HepG2 (cell line): Measurements from ENCODE around the gene NEDD4L. TPM values are rescaled to one million over a fixed set of nuclear protein-coding genes. Genes with fewer than 3 reads are reported as not detected.
A peak's percentile ranks its signal among the peaks of the same experiment; 100 is the strongest.

Source experiments
- ARID2 ChIP-seq: sonication (generic); formaldehyde crosslinking; IDR thresholded peaks from 2 replicates; pipeline ENCODE4 v1.8.1; 2022; ENCODE audit warnings: mild to moderate bottlenecking, missing genetic modification reagents, borderline replicate concordance
- FOSL2 ChIP-seq: sonication (generic); formaldehyde crosslinking; IDR thresholded peaks from 2 replicates; pipeline ENCODE4 v1.4.0; 2020; ENCODE audit warnings: missing genetic modification reagents
- HOXA7 ChIP-seq: sonication (generic); formaldehyde crosslinking; IDR thresholded peaks from 2 replicates; pipeline ENCODE4 v1.8.1; 2022; ENCODE audit warnings: mild to moderate bottlenecking, missing genetic modification reagents, moderate library complexity
- KMT2A ChIP-seq: sonication (generic); formaldehyde crosslinking; IDR thresholded peaks from 2 replicates; pipeline ENCODE4 v1.4.0; 2020; ENCODE audit warnings: missing genetic modification reagents
- NR2C2 ChIP-seq: sonication (generic); formaldehyde crosslinking; IDR thresholded peaks from 2 replicates; pipeline ENCODE4 v1.4.0; 2020; ENCODE audit warnings: missing genetic modification reagents, mild to moderate bottlenecking, moderate library complexity, borderline replicate concordance
- SMC3 ChIP-seq: IDR thresholded peaks from 2 replicates; pipeline ENCODE4 v1.6.1; 2011; ENCODE audit warnings: low read length, improper control_type of control experiment
- SOX5 ChIP-seq: IDR thresholded peaks from 2 replicates; pipeline ENCODE4 v1.6.1; 2016; ENCODE audit warnings: borderline replicate concordance
- ZIK1 ChIP-seq: sonication (generic); formaldehyde crosslinking; IDR thresholded peaks from 2 replicates; pipeline ENCODE4 v1.5.0; 2020; ENCODE audit warnings: mild to moderate bottlenecking, low read depth, missing genetic modification reagents, borderline replicate concordance
- ZNF274 ChIP-seq: sonication (generic); formaldehyde crosslinking; IDR thresholded peaks from 2 replicates; pipeline ENCODE4 v1.5.1; 2020; ENCODE audit warnings: mild to moderate bottlenecking, missing genetic modification reagents
- ZNF572 ChIP-seq: sonication (generic); formaldehyde crosslinking; IDR thresholded peaks from 2 replicates; pipeline ENCODE4 v1.5.1; 2020; ENCODE audit warnings: mild to moderate bottlenecking, missing genetic modification reagents
- ZNF674 ChIP-seq: sonication (generic); formaldehyde crosslinking; IDR thresholded peaks from 2 replicates; pipeline ENCODE4 v1.5.0; 2020; ENCODE audit warnings: low read depth, mild to moderate bottlenecking, missing genetic modification reagents
- ZNF737 ChIP-seq: sonication (generic); formaldehyde crosslinking; IDR thresholded peaks from 2 replicates; pipeline ENCODE4 v1.5.0; 2020; ENCODE audit warnings: missing genetic modification reagents, mild to moderate bottlenecking, borderline replicate concordance
- ZNF772 ChIP-seq: sonication (generic); formaldehyde crosslinking; IDR thresholded peaks from 2 replicates; pipeline ENCODE4 v1.5.0; 2020; ENCODE audit warnings: mild to moderate bottlenecking, missing genetic modification reagents
- ZNF773 ChIP-seq: sonication (generic); formaldehyde crosslinking; IDR thresholded peaks from 2 replicates; pipeline ENCODE4 v1.4.0; 2020; ENCODE audit warnings: missing genetic modification reagents, borderline replicate concordance
- polyA plus RNA-seq, 8 experiments: library from polyadenylated mRNA; depleted of rRNA in 3 of 8; stranded (reverse) in 7 of 8; unstranded in 1 of 8; fragments of >200 nt; fragmentation: Illumina TruSeq in 4 of 8; extraction: Trizol in 4 of 8; gene quantifications; 2 replicates each; pipeline versions ENCODE4 v1.2.1 to v1.2.3, GENCODE V29; 2011 to 2016; ENCODE audit warnings: low read depth in 4 of 8, missing spikeins in 1 of 8, mixed read lengths in 1 of 8; ENCODE audit not compliant: insufficient read depth in 1 of 8
- total RNA-seq, 5 experiments: library from RNA; depleted of rRNA; stranded (reverse); fragments of >200 nt; fragmentation: Illumina TruSeq; extraction: Trizol; gene quantifications; 2 replicates each; pipeline ENCODE4 v1.2.3, GENCODE V29; 2016; ENCODE audit warnings: low read depth in 1 of 5
- TF ChIP-seq, protein P1 (sequence below): sonication (generic); formaldehyde crosslinking; IDR thresholded peaks from 2 replicates; pipeline ENCODE4 v1.5.0; 2020; ENCODE audit warnings: mild to moderate bottlenecking, missing genetic modification reagents, borderline replicate concordance
- TF ChIP-seq, protein P2 (sequence below): sonication (generic); formaldehyde crosslinking; IDR thresholded peaks from 2 replicates; pipeline ENCODE4 v1.4.0; 2020; ENCODE audit warnings: missing genetic modification reagents, low read depth, mild to moderate bottlenecking, borderline replicate concordance
- TF ChIP-seq, protein P3 (sequence below): sonication (generic); formaldehyde crosslinking; IDR thresholded peaks from 2 replicates; pipeline ENCODE4 v1.4.0; 2020; ENCODE audit warnings: missing genetic modification reagents, borderline replicate concordance
- TF ChIP-seq, protein P4 (sequence below): sonication (generic); formaldehyde crosslinking; IDR thresholded peaks from 2 replicates; pipeline ENCODE4 v1.9.0; 2022; ENCODE audit warnings: missing genetic modification reagents, mild to moderate bottlenecking, borderline replicate concordance

Gene NEDD4L
- total and polyA plus RNA-seq, 2 of the 13 experiments (the other 11 are each of a cell fraction or from before 2014, with no cell fraction given): 168 to 390 TPM

DNA sequence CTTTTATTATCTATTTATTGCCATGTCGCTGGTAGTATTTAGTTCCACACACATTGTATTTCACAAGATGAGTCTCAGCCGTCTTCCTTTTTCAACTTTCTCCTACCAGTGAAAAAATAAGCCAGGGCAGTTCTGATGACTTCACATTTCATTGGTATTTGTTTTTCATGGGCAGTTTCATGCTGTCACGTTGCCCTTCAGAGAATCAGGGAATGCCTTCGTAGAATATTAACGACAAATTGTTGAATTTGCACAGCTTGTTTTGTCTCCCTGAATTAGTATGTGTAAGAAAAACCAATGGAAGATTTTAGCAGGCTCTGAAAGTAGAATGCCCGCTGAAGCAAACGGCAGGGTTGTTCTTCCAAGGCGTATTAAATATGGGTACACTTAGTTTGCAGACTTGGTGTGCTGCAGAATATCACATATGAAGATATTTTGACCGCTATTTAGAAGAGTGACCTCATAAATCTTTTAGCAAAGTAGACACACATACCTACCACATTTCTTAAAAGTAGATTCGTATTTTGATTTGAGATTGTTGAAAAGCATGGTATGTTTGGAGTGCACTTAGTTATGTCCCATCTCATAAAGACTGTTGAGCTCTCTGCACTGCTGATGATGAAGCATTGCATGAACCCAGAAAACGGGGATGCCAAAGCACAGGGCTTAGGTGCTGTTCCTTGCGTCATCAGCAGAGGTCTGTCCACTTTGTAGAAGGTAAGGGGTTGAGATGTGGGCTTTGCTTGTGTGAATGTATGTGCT is 2.9 kb downstream of the NEDD4L start (continued):
- TF ChIP-seq ZNF674 (no peak), ZNF772 (CRISPR knock-in tag) (no peak), HOXA7 (CRISPR knock-in tag) (no peak), SOX5 (CRISPR knock-in tag) (no peak), ZNF572 (no peak), ZNF737 (CRISPR knock-in tag) (no peak), NR2C2 (0 out of 2 replicates have a peak, but pooled peaks have one; percentile 8), ZNF274 (no peak), ZIK1 (CRISPR knock-in tag) (no peak), FOSL2 (CRISPR knock-in tag) (peak; percentile 13; the same call in 1 of the 2 replicates), SMC3 (0 out of 2 replicates have a peak, but pooled peaks have one; percentile 7), ZNF773 (CRISPR knock-in tag) (no peak), KMT2A (CRISPR knock-in tag) (0 out of 2 replicates have a peak, but pooled peaks have one; percentile 21), ARID2 (no peak)
- TF ChIP-seq, protein P1, sequence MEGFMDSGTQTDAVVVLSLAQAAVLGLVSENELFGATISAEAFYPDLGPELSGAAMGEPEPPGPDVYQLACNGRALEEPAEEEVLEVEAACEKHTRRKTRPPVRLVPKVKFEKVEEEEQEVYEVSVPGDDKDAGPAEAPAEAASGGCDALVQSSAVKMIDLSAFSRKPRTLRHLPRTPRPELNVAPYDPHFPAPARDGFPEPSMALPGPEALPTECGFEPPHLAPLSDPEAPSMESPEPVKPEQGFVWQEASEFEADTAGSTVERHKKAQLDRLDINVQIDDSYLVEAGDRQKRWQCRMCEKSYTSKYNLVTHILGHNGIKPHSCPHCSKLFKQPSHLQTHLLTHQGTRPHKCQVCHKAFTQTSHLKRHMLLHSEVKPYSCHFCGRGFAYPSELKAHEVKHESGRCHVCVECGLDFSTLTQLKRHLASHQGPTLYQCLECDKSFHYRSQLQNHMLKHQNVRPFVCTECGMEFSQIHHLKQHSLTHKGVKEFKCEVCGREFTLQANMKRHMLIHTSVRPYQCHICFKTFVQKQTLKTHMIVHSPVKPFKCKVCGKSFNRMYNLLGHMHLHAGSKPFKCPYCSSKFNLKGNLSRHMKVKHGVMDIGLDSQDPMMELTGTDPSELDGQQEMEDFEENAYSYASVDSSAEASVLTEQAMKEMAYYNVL (CRISPR knock-in tag): no peak
- TF ChIP-seq, protein P2, sequence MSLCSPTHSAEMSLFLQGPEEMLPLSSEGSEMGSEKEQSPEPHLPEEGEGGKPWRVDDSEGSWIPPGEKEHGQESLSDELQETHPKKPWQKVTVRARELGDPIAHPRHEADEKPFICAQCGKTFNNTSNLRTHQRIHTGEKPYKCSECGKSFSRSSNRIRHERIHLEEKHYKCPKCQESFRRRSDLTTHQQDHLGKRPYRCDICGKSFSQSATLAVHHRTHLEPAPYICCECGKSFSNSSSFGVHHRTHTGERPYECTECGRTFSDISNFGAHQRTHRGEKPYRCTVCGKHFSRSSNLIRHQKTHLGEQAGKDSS (CRISPR knock-in tag): no peak
- TF ChIP-seq, protein P3, sequence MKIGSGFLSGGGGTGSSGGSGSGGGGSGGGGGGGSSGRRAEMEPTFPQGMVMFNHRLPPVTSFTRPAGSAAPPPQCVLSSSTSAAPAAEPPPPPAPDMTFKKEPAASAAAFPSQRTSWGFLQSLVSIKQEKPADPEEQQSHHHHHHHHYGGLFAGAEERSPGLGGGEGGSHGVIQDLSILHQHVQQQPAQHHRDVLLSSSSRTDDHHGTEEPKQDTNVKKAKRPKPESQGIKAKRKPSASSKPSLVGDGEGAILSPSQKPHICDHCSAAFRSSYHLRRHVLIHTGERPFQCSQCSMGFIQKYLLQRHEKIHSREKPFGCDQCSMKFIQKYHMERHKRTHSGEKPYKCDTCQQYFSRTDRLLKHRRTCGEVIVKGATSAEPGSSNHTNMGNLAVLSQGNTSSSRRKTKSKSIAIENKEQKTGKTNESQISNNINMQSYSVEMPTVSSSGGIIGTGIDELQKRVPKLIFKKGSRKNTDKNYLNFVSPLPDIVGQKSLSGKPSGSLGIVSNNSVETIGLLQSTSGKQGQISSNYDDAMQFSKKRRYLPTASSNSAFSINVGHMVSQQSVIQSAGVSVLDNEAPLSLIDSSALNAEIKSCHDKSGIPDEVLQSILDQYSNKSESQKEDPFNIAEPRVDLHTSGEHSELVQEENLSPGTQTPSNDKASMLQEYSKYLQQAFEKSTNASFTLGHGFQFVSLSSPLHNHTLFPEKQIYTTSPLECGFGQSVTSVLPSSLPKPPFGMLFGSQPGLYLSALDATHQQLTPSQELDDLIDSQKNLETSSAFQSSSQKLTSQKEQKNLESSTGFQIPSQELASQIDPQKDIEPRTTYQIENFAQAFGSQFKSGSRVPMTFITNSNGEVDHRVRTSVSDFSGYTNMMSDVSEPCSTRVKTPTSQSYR (CRISPR knock-in tag): no peak
- TF ChIP-seq, protein P4, sequence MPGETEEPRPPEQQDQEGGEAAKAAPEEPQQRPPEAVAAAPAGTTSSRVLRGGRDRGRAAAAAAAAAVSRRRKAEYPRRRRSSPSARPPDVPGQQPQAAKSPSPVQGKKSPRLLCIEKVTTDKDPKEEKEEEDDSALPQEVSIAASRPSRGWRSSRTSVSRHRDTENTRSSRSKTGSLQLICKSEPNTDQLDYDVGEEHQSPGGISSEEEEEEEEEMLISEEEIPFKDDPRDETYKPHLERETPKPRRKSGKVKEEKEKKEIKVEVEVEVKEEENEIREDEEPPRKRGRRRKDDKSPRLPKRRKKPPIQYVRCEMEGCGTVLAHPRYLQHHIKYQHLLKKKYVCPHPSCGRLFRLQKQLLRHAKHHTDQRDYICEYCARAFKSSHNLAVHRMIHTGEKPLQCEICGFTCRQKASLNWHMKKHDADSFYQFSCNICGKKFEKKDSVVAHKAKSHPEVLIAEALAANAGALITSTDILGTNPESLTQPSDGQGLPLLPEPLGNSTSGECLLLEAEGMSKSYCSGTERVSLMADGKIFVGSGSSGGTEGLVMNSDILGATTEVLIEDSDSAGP (CRISPR knock-in tag): no peak
